A673 (cell line): ENCODE data around the gene C1orf167. TPM values are rescaled to one million over a fixed set of nuclear protein-coding genes. Genes with fewer than 3 reads are reported as not detected.

ENCODE experiments used
- BruUV-seq: library from RNA; stranded (reverse); fragments of 400-500 nt; replicated peaks from 2 replicates; lab custom pipeline; 2021; lab: Mats Ljungman, UMichigan
- CTCF ChIA-PET: fragments of 300-600 bp; sonication (Branson Sonifier 250); formaldehyde crosslinking; loops from one replicate; lab custom pipeline; 2022; ENCODE audit warnings: antibody characterized with exemption; lab: Charles Lee
- POLR2A ChIA-PET: fragments of 300-600 bp; sonication (Branson Sonifier 250); formaldehyde crosslinking; loops from one replicate; lab custom pipeline; 2022; ENCODE audit warnings: antibody characterized with exemption; ENCODE audit not compliant: low non-redundant PET; lab: Charles Lee
- DNase-seq: peaks from one replicate; pipeline ENCODE4 v3.0.0-alpha.2; 2015; ENCODE audit warnings: low spot score
- H3K27ac ChIP-seq: fragments of 200-600 bp; sonication (generic); 2 replicates; pipeline ENCODE4 v1.5.1; 2016; ENCODE audit warnings: mixed run types, low read depth, mild to moderate bottlenecking, mixed read lengths, antibody characterized with exemption, low read length; ENCODE audit not compliant: poor library complexity, severe bottlenecking
- H3K27me3 ChIP-seq: fragments of 200-600 bp; sonication (generic); replicated peaks from 2 replicates; pipeline ENCODE4 v1.6.1; 2017; ENCODE audit warnings: mixed run types, low read depth, mild to moderate bottlenecking, mixed read lengths, antibody characterized with exemption, low read length; ENCODE audit not compliant: insufficient read depth, poor library complexity
- H3K36me3 ChIP-seq: fragments of 200-600 bp; sonication (generic); 2 replicates; pipeline ENCODE4 v1.6.1; 2016; ENCODE audit warnings: mixed run types, mild to moderate bottlenecking, mixed read lengths, antibody characterized with exemption, low read length; ENCODE audit not compliant: insufficient read depth, poor library complexity, severe bottlenecking
- H3K4me1 ChIP-seq: fragments of 200-600 bp; sonication (generic); 2 replicates; pipeline ENCODE4 v1.6.1; 2017; ENCODE audit warnings: mixed run types, mild to moderate bottlenecking, mixed read lengths, antibody characterized with exemption, low read length; ENCODE audit not compliant: insufficient read depth, poor library complexity, severe bottlenecking
- H3K4me3 ChIP-seq: fragments of 200-600 bp; sonication (generic); 2 replicates; pipeline ENCODE4 v1.5.1; 2016; ENCODE audit warnings: low read depth, mixed run types, mild to moderate bottlenecking, mixed read lengths, low read length; ENCODE audit not compliant: poor library complexity, severe bottlenecking
- H3K9me3 ChIP-seq: fragments of 200-600 bp; sonication (generic); 2 replicates; pipeline ENCODE4 v1.6.1; 2016; ENCODE audit warnings: mixed run types, low read depth, mild to moderate bottlenecking, mixed read lengths, antibody characterized with exemption, low read length; ENCODE audit not compliant: poor library complexity, severe bottlenecking
- CTCF ChIP-seq: fragments of 300-800, 200-600 bp; sonication (generic); conservative IDR thresholded peaks from 2 replicates; pipeline ENCODE4 v1.5.1; 2017; ENCODE audit warnings: low read depth, mild to moderate bottlenecking, antibody characterized with exemption, low read length, moderate library complexity, mixed read lengths
- EZH2 ChIP-seq: fragments of 200-600 bp; sonication (generic); IDR thresholded peaks from 2 replicates; pipeline ENCODE4 v1.6.1; 2017; ENCODE audit warnings: borderline replicate concordance, low read depth, mild to moderate bottlenecking, mixed read lengths, antibody characterized with exemption, low read length; ENCODE audit not compliant: poor library complexity, severe bottlenecking
- intact Hi-C: fragments of 100-400 bp; cut with micrococcal nuclease; formaldehyde crosslinking; loops from one replicate; pipeline ENCODE4 v1.10.0; 2022; ENCODE audit not compliant: unreplicated experiment
- total RNA-seq: library from RNA; stranded (reverse); gene quantifications from 2 replicates; pipeline ENCODE4 v1.2.3, GENCODE V29; 2021

The C1orf167 gene
- total RNA-seq, 1 experiment from 2014 or later: not detected

- H3K27ac ChIP-seq: no peak overlapping the region
- peaks cover 30% of the 10 kb centered on the region for H3K36me3 ChIP-seq
- no peak for DNase-seq
- TF ChIP-seq EZH2: no peak
- TF ChIP-seq CTCF: no peak
- no peak overlapping the region for H3K4me3 ChIP-seq
- ChIA-PET CTCF (no interaction called here), POLR2A (no interaction called here)
- H3K9me3 ChIP-seq: no peaks in the 10 kb centered on the region
- H3K4me1 ChIP-seq: peaks cover 22% of the 10 kb centered on the region
- intact Hi-C loops: no loop called here
- H3K27me3 ChIP-seq: no peaks in the 10 kb centered on the region
- no TSS peak for BruUV-seq
Observed at GRCh38 chr1:11800391-11800755, 38.4 kb downstream of the C1orf167 start.

GRCh38 chr1:11800756-11801433 lies 38.9 kb downstream of the C1orf167 start:
- POLR2A ChIA-PET: no interaction called here
- CTCF ChIA-PET: interaction anchor here (0.7 kb wide), 1 partner anchor 35 kb away, joined by 3 read pairs; no protein-coding TSS in a partner anchor
- TF ChIP-seq EZH2 (no peak), CTCF (no peak)
- Histone ChIP-seq H3K4me1 (peaks cover 22% of the 10 kb centered on the region), H3K36me3 (peaks cover 25% of the 10 kb centered on the region), H3K27ac (no peak overlapping the region), H3K9me3 (no peaks in the 10 kb centered on the region), H3K4me3 (no peak overlapping the region), H3K27me3 (no peaks in the 10 kb centered on the region)
- DNase-seq: no peak
- intact Hi-C loops: no loop called here
- no TSS peak for BruUV-seq

- Histone ChIP-seq H3K27me3 (no peaks in the 10 kb centered on the region), H3K27ac (no peak overlapping the region), H3K4me3 (no peak overlapping the region), H3K36me3 (peaks cover 26% of the 10 kb centered on the region), H3K4me1 (peaks cover 33% of the 10 kb centered on the region), H3K9me3 (no peaks in the 10 kb centered on the region)
- DNase-seq: no peak
- POLR2A ChIA-PET: no interaction called here
- intact Hi-C loops: no loop called here
- BruUV-seq: no TSS peak
- TF ChIP-seq CTCF: no peak
- no peak for TF ChIP-seq EZH2
- CTCF ChIA-PET: no interaction called here
Observed at GRCh38 chr1:11802616-11802972, 40.6 kb downstream of the C1orf167 start.
